Hepatocyte (in vitro differentiated cells): ENCODE results near the gene COL4A2. TPM values are rescaled to one million over a fixed set of nuclear protein-coding genes. Genes with fewer than 3 reads are reported as not detected.

Source experiments
- DNase-seq: peaks from one replicate; pipeline ENCODE4 v3.0.0-alpha.2; 2016; ENCODE audit warnings: low spot score
- H2AFZ ChIP-seq: fragments of 200-600 bp; sonication (generic); 2 replicates; pipeline ENCODE4 v1.6.0; 2016; ENCODE audit warnings: antibody characterized with exemption, mild to moderate bottlenecking
- H3K27ac ChIP-seq: fragments of 200-600 bp; sonication (generic); 2 replicates; pipeline ENCODE4 v1.5.1; 2016; ENCODE audit warnings: mild to moderate bottlenecking
- H3K27me3 ChIP-seq: fragments of 200-600 bp; sonication (generic); 2 replicates; pipeline ENCODE4 v1.6.1; 2016
- H3K36me3 ChIP-seq: fragments of 200-600 bp; sonication (generic); replicated peaks from 2 replicates; pipeline ENCODE4 v1.5.1; 2016; ENCODE audit warnings: low read depth; ENCODE audit not compliant: insufficient read depth
- H3K4me1 ChIP-seq: fragments of 200-600 bp; sonication (generic); 2 replicates; pipeline ENCODE4 v1.5.1; 2016; ENCODE audit warnings: mild to moderate bottlenecking, moderate library complexity; ENCODE audit not compliant: insufficient read depth
- H3K4me2 ChIP-seq: fragments of 200-600 bp; sonication (generic); 2 replicates; pipeline ENCODE4 v1.6.0; 2016
- H3K4me3 ChIP-seq: fragments of 200-600 bp; sonication (generic); 2 replicates; pipeline ENCODE4 v1.5.1; 2016; ENCODE audit warnings: mild to moderate bottlenecking
- H3K79me2 ChIP-seq: fragments of 200-600 bp; sonication (generic); 2 replicates; pipeline ENCODE4 v1.6.0; 2017; ENCODE audit warnings: mild to moderate bottlenecking
- H3K9me2 ChIP-seq: fragments of 200-600 bp; sonication (generic); replicated peaks from 2 replicates; pipeline ENCODE4 v1.6.0; 2017; ENCODE audit warnings: mild to moderate bottlenecking; ENCODE audit not compliant: insufficient read depth
- H3K9me3 ChIP-seq: fragments of 200-600 bp; sonication (generic); 2 replicates; pipeline ENCODE4 v1.5.1; 2016; ENCODE audit warnings: low read depth, mild to moderate bottlenecking
- H4K20me1 ChIP-seq: fragments of 200-600 bp; sonication (generic); 2 replicates; pipeline ENCODE4 v1.6.0; 2016; ENCODE audit warnings: mild to moderate bottlenecking; ENCODE audit not compliant: insufficient read depth, poor library complexity, severe bottlenecking
- EZH2 ChIP-seq: fragments of 200-600 bp; sonication (generic); IDR thresholded peaks from 2 replicates; pipeline ENCODE4 v1.6.1; 2016; ENCODE audit warnings: antibody characterized with exemption, mild to moderate bottlenecking, borderline replicate concordance
- EZH2phosphoT487 ChIP-seq: fragments of 200-600 bp; sonication (generic); IDR thresholded peaks from one replicate; pipeline ENCODE4 v1.6.1; 2018; ENCODE audit warnings: antibody characterized with exemption, mild to moderate bottlenecking, low read depth, moderate library complexity; ENCODE audit not compliant: unreplicated experiment, severe bottlenecking
- WGBS: methylation state at CpG from one replicate; pipeline ENCODE4 v1.1.6; 2016; ENCODE audit warnings: low lambda C conversion rate; ENCODE audit errors: missing lambda C conversion rate; 5-methylcytosine and 5-hydroxymethylcytosine counted together
- polyA plus RNA-seq: library from polyadenylated mRNA; unstranded; fragments of >200 nt; fragmentation: Nextera tagmentation; extraction: Ambion mirVana; gene quantifications from 2 replicates; pipeline ENCODE4 v1.2.1, GENCODE V29; 2016
- total RNA-seq: library from RNA; depleted of rRNA; stranded (reverse); fragments of >200 nt; gene quantifications from 2 replicates; pipeline ENCODE4 v1.2.3, GENCODE V29; 2014
- TF ChIP-seq, protein P1 (sequence below): fragments of 200-600 bp; sonication (generic); IDR thresholded peaks from 2 replicates; pipeline ENCODE4 v1.5.1; 2016; ENCODE audit warnings: antibody characterized with exemption, mild to moderate bottlenecking; ENCODE audit not compliant: poor library complexity

The COL4A2 gene
- total and polyA plus RNA-seq, 2 experiments from 2014 or later = 171 to 221 TPM

DNA sequence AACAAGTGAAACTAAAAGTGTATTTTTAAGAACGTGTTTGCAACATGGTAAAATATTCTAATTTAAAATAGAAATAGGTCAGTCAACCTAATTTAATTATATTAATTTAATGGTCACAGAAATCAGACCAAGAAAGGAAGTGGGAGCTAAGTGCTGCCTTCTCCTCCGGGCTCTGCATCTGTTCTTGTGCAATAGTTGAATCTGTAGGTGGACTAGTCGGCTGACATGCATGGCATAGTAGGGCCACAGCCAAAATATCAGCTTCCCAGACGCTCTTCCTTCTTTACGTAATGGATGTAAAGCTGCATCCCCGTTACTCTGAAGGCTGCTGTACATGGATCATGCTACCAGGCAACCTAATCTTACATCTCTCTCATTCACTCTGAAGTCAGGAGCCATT lies 47.4 kb upstream of the COL4A2 start:
- Histone ChIP-seq H3K79me2 (peaks cover 46% of the 10 kb centered on the region), H3K4me1 (peaks cover 23% of the 10 kb centered on the region), H3K9me2 (no peaks in the 10 kb centered on the region), H3K9me3 (no peaks in the 10 kb centered on the region), H3K27me3 (no peaks in the 10 kb centered on the region), H2AFZ (no peak overlapping the region), H3K4me2 (no peak overlapping the region), H3K4me3 (no peak overlapping the region), H4K20me1 (no peaks in the 10 kb centered on the region), H3K27ac (no peak overlapping the region), H3K36me3 (no peaks in the 10 kb centered on the region)
- no peak for DNase-seq
- TF ChIP-seq EZH2phosphoT487 (no peak), EZH2 (no peak)
- TF ChIP-seq, protein P1, sequence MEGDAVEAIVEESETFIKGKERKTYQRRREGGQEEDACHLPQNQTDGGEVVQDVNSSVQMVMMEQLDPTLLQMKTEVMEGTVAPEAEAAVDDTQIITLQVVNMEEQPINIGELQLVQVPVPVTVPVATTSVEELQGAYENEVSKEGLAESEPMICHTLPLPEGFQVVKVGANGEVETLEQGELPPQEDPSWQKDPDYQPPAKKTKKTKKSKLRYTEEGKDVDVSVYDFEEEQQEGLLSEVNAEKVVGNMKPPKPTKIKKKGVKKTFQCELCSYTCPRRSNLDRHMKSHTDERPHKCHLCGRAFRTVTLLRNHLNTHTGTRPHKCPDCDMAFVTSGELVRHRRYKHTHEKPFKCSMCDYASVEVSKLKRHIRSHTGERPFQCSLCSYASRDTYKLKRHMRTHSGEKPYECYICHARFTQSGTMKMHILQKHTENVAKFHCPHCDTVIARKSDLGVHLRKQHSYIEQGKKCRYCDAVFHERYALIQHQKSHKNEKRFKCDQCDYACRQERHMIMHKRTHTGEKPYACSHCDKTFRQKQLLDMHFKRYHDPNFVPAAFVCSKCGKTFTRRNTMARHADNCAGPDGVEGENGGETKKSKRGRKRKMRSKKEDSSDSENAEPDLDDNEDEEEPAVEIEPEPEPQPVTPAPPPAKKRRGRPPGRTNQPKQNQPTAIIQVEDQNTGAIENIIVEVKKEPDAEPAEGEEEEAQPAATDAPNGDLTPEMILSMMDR = no peak
- 93% methylated on average over 6 of the region's 6 CpGs for WGBS

DNA sequence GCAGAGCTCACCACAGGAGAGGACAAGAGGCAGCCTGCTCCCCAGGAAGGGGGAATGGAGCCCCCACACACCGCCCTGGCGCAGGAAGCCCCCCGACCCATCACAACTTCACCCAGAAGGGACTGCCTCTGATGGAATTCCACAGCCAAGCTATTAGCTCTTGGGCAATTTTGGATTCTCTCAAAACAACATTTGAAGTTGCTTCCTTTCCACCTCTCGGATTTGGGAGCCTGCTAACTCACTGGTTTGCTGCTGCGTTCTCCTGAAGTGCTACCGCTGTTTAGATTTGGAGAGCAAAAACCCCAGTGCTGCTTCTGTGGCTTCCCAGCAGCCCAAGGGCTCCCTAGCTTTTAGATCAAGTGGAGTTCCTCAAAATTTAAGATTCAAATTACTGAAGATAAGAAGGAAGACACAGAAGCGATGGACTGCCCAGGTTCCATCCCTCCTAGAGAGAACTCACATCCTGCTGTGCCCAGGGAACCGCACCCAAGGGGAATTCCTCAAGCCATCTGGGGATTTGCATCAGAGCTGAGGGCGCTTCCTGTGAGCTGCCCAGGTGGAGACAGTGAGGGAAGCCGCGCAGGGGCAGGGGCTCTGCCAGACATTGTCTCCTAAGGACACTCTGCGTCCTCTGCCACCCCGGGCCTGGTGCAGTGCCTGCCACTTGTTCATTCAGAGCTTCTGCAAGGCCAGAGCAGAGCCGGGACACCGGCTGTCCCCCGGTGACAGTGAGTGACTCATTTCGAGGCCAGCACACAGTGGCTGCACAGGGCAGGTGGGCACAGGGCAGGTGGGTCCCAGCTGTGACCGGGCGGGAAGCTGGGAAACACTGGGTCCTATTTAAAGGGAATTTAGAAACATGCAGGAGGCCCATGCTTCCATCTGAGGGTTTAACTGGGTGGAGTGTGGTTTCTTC lies 45.7 kb upstream of the COL4A2 start:
- Histone ChIP-seq H3K4me1 (peaks cover 23% of the 10 kb centered on the region), H3K36me3 (no peaks in the 10 kb centered on the region), H3K4me3 (no peak overlapping the region), H3K4me2 (peak overlapping the region; percentile 55), H3K27ac (no peak overlapping the region), H4K20me1 (no peaks in the 10 kb centered on the region), H3K9me3 (no peaks in the 10 kb centered on the region), H2AFZ (no peak overlapping the region), H3K9me2 (no peaks in the 10 kb centered on the region), H3K27me3 (no peaks in the 10 kb centered on the region), H3K79me2 (peaks cover 42% of the 10 kb centered on the region)
- DNase-seq = no peak
- TF ChIP-seq EZH2 (no peak), EZH2phosphoT487 (no peak)
- TF ChIP-seq, protein P1 = no peak
- WGBS = 93% methylated on average over 19 of the region's 19 CpGs

DNA sequence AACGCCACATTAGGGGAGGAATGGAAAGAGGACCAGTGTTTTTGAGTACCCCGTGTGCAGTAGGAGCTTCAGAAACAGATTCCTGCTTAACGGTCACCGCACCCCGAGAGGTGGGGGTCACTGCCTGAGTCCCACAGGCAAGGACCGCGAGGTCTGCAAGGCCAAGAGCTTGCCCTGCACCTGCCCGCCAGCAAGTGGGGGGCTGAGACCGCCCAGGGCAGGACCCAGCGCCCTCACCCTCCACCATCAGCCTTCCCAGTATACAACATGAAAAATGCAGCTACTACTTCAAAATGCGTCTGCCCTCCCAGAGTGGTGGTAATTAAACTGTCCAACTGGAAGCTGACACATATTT lies 45.0 kb upstream of the COL4A2 start:
- Histone ChIP-seq H3K9me3 (no peaks in the 10 kb centered on the region), H3K4me1 (peaks cover 23% of the 10 kb centered on the region), H3K27ac (peak overlapping the region; percentile 3), H3K9me2 (no peaks in the 10 kb centered on the region), H3K4me3 (no peak overlapping the region), H3K27me3 (no peaks in the 10 kb centered on the region), H4K20me1 (no peaks in the 10 kb centered on the region), H3K79me2 (peaks cover 38% of the 10 kb centered on the region), H3K4me2 (peak overlapping the region; percentile 55), H2AFZ (no peak overlapping the region), H3K36me3 (no peaks in the 10 kb centered on the region)
- no peak for DNase-seq
- no peak for TF ChIP-seq EZH2phosphoT487
- no peak for TF ChIP-seq EZH2
- TF ChIP-seq, protein P1 = no peak
- WGBS = 91% methylated on average over 11 of the region's 11 CpGs
